ENCODE measurements around the gene CLCA4.
"Not testable (repeated sequence)": the region's sequence is repeated elsewhere in the genome, so short reads cannot be mapped to it uniquely, and the experiment has no call there.

Gene CLCA4, protein sequence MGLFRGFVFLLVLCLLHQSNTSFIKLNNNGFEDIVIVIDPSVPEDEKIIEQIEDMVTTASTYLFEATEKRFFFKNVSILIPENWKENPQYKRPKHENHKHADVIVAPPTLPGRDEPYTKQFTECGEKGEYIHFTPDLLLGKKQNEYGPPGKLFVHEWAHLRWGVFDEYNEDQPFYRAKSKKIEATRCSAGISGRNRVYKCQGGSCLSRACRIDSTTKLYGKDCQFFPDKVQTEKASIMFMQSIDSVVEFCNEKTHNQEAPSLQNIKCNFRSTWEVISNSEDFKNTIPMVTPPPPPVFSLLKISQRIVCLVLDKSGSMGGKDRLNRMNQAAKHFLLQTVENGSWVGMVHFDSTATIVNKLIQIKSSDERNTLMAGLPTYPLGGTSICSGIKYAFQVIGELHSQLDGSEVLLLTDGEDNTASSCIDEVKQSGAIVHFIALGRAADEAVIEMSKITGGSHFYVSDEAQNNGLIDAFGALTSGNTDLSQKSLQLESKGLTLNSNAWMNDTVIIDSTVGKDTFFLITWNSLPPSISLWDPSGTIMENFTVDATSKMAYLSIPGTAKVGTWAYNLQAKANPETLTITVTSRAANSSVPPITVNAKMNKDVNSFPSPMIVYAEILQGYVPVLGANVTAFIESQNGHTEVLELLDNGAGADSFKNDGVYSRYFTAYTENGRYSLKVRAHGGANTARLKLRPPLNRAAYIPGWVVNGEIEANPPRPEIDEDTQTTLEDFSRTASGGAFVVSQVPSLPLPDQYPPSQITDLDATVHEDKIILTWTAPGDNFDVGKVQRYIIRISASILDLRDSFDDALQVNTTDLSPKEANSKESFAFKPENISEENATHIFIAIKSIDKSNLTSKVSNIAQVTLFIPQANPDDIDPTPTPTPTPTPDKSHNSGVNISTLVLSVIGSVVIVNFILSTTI

DNA sequence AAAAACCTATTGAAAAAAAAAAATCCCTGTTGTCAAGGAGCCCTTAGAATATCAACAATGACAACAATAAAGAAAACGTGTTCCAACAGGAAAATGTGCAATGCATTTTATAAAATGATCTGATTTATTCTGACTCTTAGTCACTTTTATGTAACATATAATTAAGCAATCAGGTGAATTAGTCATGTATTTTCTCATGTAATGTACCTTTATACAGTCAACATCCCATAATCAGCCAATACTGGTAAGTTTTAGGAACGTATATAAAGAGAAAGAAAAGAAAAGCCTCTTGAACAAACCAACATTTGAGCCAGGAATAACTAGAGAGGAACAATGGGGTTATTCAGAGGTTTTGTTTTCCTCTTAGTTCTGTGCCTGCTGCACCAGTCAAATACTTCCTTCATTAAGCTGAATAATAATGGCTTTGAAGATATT lies at the start of gene CLCA4:
TSS of gene CLCA4 (plus strand) at position 292 of the 435 bp plus-strand sequence. CDS start at position 334, 42 bp downstream.
- no peak for DNase-seq (ENCODE audit: low spot score)

DNA sequence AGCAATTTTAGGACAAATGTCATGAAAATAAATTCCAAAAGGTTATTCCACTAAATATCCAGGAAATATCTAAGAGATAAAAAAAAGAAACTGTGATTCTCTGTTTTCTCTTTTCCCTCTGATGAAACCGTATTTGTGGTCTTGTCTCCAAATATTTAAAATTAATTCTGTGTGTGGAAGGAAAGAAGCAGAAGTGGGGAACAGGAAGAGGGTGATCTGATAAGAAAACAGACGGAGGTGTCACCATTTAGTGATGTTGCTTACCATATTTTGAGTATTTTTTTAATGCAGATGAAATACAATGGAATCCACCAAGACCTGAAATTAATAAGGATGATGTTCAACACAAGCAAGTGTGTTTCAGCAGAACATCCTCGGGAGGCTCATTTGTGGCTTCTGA lies 48.6 kb upstream of the CLCA4 start:
- DNase-seq (ENCODE audit: low spot score): no peak

DNA sequence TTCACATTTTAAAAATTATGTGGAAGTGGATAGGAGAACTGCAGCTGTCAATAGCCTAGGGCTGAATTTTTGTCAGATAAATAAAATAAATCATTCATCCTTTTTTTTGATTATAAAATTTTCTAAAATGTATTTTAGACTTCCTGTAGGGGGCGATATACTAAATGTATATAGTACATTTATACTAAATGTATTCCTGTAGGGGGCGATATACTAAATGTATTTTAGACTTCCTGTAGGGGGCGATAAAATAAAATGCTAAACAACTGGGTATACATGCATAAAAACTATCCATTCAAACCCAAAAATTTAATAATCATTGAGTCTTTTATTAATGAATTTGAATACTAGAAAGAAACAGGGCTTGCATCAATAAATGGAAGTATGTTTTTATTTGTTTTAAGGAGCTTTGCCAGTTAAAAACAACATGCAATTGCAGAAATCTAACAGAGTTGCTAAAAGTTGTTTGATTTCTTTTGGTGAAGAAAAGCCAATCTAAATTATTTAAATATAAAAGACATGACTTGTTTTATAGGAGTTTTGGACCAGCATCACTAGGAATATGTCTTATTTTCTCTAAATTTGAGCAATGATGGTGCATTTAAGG lies 46.8 kb upstream of the CLCA4 start:
- no peak for DNase-seq (ENCODE audit: low spot score)

DNA sequence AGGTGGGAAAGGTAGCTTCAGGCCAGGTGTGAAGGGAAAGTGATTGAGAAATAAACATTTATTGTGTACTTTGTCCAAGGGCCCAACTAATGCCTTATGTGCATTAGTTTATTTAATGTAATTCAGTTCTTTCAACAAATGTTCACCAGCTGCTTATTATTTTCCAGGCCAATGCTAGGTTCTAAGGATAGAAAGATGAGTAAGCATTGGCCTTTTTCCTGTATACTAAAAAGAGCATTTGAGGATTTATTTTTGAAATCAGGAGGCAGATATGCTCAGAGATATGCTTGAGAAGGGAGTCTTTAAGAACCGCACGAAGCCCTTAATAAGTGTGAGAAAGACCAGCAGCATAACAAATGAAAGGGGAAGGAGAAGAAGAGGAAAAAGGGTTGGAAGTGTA lies 46.2 kb upstream of the CLCA4 start:
- no peak for DNase-seq (ENCODE audit: low spot score)

DNA sequence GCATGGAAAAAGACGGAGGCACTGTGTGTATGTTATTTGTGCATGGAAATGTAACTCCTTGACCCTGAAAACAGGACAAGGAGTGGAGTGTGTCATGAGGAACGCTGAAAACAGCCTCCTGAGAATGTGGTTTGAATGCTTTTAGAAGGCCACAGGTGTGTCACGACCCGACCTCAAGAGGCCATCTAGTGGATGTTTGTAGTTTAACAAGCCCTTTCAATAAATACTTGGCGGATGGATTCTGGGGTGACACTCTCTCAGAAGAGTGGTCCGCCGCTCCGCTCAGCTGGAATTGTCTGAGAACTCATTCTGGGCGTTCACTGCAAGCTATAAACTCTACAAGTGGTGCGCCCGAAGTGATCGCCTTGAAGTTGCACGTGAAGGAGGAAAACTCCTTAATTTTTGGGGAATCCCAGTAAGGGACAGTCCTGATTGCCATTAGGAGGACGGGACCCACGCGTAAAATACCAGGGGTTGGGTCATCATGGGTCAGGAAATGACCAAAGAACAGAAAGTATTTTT lies 44.7 kb upstream of the CLCA4 start:
- not testable (repeated sequence) for DNase-seq (ENCODE audit: low spot score)

DNA sequence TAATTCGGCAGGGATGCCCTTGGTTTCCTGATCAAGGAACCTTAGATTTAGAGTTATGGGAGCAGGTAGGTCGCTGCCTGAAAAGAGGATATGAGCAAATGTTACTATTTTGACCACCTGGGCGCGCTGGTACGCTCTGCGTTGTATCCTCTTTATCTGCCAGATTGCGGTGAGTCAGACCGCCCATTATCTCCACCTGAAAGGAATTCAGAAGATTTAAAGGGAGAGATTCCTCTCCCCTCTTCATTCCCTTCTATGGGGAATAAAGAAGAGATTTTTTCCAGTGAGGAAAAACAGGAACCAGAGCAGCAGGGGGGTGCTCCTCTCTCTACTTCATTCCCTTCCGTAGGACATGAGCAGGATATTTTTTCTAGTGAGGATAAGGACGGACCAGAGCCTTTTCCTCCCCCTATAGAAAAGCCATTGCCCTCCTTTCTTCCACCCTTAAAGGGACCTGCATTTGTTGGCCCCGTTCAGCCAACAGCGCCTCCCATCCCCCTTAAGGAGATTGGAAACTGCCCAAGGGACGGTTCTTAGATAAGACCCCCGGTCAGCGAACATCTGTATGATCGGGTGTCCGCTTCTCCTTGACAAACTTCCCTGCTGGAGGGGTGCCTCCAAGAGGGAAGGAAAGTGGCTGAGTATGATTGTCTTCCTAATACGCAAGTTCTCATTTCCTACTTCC lies 44.0 kb upstream of the CLCA4 start:
- DNase-seq (ENCODE audit: low spot score): no peak

DNA sequence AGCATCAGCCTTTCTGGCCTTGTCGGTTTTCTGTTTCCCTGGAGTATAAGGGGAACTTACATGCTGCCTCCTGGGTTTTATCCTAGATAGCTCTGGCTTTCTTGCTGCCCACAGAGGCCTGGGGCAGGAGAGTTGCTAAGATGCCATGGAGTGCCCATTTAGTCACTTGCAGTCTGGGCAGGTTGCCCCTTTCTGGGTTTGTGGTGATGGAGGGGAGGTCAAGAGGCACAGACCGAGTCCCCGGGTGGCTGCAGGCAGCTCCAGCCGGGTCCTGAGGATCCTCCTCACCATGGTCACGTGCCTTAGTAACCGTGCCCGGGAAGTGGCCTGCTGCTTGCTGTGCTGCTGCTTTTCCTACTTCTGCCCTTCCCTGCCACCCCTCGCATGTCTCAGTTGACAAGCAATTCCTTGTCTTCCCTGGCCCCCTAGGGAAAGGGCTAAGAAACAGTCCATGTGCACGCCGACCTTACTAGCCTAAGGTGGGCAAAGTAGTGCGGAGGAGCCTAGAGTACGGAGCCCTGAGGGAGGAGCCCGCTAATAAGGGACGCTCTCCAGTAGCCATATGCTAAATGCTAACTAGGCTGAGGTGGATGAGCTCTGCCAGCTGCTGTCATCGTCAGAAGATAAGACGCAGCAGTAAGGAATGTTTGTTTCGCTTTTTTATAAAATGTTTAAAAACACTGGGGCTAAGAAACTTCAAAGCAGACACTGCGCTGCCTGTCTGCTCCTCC lies 43.3 kb upstream of the CLCA4 start:
- no peak for DNase-seq (ENCODE audit: low spot score)

DNA sequence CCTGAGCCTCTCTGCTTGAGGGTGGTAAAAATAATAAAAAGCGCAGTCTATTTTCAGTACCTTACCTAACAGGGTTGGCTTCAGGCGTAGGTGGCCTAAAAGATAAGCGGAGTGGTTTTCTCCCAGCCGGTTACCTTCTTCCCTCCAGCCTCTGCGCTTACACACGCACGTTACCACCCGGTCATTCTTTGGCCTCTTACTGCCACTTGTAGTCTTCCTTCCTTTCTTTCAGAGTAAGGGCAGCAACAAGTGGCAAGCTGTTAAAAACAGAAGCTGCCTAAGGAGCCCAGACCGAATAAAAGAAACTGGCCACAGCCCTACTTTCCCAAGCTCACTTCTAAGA lies 42.8 kb upstream of the CLCA4 start:
- DNase-seq (ENCODE audit: low spot score): no peak

DNA sequence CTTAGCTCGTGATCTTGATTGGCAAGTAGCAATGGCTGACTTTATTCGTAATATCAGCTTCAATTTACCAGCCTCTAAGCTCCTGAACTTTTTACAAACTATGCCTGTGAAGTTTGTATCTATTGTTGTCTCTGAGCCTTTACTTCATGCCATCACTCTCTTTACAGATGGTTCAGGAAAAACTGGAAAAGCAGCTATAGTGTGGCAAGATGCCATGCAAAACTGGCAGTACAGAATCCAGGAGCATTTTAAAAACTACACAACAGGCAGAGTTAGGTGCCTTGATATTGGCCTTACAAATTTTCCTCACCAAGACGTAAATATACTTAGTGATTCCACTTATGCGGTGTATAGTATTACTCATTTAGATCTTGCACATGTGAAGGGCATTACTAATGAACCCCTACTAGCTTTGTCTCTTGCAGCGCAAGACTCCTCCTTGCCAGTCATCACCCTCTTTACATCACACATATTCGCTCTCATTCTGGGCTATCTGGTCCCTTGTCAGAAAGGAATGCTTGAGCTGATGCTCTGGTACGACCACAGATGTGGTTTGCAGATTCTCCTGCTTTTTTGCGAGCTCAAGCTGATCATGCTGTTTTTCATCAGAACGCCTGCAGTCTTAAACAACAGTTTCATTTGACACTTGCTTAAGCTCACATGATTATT lies 41.8 kb upstream of the CLCA4 start:
- DNase-seq (ENCODE audit: low spot score): no peak

DNA sequence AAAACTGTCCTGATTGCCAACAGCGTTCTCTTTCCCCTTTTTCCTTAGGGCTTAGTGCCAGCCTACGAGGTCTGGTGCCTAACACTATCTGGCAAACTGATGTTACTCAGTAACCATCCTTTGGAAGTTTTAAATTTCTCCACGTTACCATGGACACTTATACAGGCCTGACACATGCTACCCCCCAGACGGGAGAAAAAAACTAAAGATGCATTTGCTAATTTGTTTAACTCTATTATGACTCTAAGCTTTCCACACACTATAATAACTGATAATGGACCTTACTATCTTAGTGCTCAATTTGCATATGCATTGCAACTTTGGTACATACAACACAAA lies 41.3 kb upstream of the CLCA4 start:
- DNase-seq (ENCODE audit: low spot score): no peak

DNA sequence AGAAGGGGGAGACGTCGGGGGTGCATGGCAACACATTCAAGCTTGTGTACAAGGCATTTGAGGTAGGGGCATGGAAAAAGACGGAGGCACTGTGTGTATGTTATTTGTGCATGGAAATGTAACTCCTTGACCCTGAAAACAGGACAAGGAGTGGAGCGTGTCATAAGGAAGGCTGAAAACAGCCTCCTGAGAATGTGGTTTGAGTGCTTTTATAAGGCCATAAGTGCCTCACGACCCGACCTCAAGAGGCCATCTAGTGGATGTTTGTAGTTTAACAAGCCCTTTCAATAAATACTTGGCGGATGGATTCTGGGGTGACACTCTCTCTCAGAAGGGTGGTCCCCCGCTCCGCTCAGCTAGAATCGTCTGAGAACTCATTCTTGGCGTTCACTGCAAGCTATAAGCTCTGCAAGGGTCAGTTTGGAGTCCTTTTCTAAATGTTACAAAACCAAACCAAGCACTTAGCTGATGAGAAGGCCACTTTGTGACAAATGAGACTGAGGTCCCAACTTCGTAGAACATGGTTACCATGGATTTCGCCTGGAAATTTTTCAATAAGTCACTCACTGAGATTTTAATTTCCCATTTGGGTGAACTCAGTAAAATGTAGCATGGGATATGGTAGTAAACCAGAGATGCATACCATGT lies 38.8 kb upstream of the CLCA4 start:
- peak; percentile 18 for DNase-seq (ENCODE audit: low spot score)

DNA sequence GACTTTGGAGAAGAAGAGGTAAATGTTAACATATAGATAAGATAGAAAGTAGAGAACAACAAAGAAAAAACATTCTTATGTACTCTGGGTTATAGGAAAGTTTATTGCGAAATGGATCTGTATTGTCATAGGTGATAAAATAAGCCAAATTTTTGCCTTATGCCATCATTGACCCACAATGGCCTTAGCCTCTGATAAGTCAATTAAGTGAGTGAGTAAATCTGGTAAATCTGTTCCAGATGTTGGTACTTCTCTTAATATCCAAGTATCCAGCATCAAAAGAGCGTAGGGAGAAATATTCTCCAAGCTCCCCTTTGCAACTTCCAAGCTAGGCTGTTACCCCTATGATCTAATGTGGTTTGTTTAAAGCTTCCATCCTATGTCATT lies 38.3 kb upstream of the CLCA4 start:
- DNase-seq (ENCODE audit: low spot score): no peak

DNA sequence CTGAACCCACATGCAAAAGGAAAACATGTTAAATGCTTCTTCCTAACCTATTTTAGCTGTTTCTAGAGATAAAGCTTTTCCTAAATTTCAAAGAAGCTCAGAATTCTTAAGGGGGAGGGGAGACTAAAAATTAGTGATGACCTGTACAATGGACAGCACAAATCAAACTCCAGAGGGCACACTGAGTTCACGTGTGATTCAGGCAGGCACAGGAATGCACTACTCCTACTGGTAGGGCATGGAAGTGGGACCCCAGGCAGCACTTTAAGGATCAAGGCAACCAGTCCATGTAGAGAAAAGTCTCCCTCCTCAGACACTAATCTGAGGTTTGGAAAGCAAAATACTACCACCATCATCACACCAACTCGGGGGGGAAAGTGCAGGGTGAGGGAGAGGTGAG lies 31.3 kb upstream of the CLCA4 start:
- no peak for DNase-seq (ENCODE audit: low spot score)

DNA sequence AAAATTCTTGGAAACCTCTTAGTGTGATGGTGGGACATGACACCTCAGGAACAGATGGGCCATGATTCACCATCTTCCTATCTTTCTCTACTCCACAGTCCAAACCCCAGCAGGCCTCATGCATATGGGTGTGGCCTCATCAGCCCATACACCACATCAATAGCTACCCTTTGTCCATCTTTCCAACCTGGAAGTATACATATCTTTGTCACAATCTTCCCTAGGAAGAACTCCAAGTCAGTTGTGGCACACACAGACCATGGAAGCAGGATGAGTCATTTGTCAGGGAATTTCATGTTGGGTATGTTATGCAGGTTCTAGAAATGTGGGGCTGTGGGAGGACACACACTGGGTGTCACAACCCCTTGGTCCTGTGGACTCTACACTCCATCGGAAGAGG lies 30.5 kb upstream of the CLCA4 start:
- no peak for DNase-seq (ENCODE audit: low spot score)

DNA sequence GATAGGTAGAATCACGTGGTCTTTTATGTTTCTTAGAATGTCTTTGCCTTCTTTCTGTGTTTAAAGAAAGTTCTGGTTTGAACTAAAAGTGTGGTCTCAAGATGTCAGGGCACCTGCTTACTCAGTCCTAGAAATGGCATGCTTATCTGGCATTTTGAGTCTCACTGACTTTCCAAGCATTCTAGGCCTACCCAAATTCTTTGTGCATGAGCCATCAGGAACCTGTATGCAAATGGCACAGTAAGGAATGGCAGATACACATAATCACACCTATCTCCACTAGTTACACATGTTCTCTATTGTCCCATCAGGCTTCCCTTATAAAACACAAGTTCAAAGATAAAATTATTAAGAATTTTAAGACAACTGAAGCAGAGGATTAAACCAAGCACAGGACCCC lies 29.5 kb upstream of the CLCA4 start:
- no peak for DNase-seq (ENCODE audit: low spot score)

DNA sequence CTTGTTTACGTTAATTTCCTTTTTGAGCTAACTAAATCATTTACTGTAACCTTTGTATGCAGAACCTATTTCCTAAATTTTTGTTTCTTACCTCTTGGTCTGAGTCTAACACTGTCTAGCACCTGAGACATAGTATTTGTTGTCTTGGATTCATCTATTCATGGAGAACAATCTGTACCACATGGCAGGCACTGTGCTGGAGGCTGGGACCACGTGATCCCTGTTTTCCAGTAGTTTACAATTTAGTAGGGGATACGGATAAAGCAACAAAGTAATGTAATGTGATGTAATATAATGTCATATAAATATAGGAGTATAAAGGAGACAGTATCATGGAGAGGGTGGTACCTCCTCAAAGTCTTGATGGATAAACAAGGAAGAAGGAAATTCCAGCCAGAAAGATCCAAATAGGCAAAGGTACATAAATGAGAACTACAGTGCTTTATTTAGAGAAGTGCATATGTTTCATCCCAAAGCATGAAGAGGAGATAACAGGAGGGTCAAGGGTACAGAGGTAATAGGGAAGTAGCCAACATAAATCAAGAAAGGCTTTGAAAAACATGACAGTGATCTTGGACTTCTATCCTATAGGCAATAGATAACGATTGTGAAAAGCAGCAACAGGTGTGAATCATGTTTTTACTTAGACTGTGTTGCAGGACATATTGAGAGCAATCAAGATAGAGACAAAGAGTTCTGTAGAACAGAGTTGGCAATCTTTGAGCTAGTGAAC lies 25.9 kb upstream of the CLCA4 start:
- no peak for DNase-seq (ENCODE audit: low spot score)

DNA sequence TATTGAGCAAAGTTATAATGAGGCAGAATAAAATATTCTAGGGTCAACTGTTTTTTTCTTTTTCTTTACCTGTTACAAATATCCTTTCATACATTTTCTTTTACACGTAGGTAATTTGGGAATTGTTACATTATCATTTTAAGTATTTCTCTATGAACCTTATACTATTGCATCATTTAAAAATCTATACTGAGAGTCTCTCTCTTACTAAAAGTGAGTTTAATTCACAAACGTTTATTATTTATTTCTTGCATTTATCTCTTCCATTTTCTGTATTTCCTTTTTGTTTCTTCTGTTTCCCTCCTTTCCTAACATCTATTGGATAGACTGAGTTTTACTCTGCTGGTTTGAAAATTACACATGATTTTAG lies 25.4 kb upstream of the CLCA4 start:
- DNase-seq (ENCODE audit: low spot score): no peak

DNA sequence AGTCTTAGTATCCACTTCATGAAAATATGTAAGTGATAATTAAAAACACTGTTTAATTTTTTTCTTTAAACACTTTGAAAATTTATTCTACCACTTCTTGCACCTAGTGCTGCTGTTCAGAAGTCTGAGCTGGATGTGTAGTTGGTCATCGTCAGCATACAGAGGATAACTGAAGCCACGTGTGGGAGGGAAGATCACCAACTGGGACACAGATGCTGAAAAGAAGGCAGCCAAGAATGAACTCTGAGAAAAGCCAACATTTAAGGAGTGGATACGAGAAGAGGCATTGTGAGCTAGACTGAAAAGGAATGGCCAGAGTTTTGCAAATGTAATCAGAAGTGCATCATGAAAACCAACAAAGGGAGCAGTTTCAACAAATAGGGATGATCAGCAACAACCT lies 24.6 kb upstream of the CLCA4 start:
- no peak for DNase-seq (ENCODE audit: low spot score)

DNA sequence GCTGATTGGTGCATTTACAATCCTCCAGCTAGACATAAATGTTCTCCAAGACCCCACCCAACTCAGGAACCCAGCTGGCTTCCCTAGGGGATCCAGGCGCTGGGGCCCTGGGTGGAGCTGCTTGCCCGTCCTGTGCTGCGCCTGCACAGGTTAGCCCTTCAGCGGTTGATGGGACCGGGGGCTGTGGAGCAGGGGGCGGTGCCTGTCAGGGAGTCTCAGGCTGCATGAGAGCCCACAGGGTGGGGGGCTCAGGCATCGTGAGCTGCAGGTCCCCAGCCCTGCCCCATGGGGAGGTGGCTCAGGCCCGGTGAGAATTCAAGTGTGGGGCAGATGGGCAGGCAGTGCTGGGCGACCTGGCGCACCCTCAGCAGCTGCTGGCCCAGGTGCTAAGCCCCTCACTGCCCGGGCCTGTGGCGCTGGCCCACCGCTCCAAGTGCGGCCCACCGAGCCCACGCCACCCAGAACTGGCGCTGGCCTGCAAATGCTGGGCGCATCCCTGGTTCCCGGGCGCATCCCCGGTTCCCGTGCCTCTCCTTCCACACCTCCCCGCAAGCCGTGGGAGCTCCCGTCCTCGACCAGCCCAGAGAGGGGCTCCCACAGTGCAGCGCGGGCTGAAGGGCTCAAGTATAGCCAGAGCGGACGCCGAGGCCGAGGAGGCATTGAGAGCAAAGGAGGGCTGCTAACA lies 23.1 kb upstream of the CLCA4 start:
- no peak for DNase-seq (ENCODE audit: low spot score)
